Measurements from ENCODE around the gene NIPAL3. TPM values are rescaled to one million over a fixed set of nuclear protein-coding genes. Genes with fewer than 3 reads are reported as not detected.

Gene NIPAL3
- total RNA-seq, 1 experiment from 2014 or later: 20.4 TPM

- no peak for DNase-seq (ENCODE audit: low read depth, low spot score)
- in situ Hi-C loops (cut with HindIII; ENCODE audit: low pct_unique_long_range_greater_than_20kb, low sequenced_read_pairs): no loop called here
Measured at GRCh38 chr1:24387636-24388175, 27.9 kb upstream of the NIPAL3 start.

- in situ Hi-C loops (cut with HindIII; ENCODE audit: low pct_unique_long_range_greater_than_20kb, low sequenced_read_pairs): no loop called here
- no peak for DNase-seq (ENCODE audit: low read depth, low spot score)
Measured at GRCh38 chr1:24388331-24388885, 27.2 kb upstream of the NIPAL3 start.

DNA sequence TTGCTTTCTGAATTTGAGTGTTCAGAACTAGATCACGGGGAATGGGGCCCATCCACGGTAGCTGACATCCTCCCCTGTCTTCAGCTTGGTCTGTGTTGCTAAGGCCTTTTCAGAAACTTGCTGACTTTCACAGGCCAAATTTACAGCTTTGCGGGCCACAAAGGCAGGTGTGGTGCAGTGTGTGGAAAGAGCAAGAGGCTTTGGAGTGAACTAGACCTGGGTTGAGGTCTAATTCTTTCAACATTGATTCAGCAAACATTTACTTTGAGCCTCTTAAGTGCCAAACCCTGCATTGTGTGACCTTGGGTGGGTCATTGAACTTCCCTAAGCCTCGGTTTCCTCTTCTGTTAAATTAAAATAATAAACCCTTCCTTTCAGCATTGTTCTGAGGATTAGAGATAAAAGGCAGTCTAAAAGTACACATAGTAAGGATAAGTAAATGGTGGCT, 26.3 kb upstream of the NIPAL3 start:
- no peak for DNase-seq (ENCODE audit: low read depth, low spot score)
- in situ Hi-C loops (cut with HindIII; ENCODE audit: low pct_unique_long_range_greater_than_20kb, low sequenced_read_pairs): no loop called here

DNA sequence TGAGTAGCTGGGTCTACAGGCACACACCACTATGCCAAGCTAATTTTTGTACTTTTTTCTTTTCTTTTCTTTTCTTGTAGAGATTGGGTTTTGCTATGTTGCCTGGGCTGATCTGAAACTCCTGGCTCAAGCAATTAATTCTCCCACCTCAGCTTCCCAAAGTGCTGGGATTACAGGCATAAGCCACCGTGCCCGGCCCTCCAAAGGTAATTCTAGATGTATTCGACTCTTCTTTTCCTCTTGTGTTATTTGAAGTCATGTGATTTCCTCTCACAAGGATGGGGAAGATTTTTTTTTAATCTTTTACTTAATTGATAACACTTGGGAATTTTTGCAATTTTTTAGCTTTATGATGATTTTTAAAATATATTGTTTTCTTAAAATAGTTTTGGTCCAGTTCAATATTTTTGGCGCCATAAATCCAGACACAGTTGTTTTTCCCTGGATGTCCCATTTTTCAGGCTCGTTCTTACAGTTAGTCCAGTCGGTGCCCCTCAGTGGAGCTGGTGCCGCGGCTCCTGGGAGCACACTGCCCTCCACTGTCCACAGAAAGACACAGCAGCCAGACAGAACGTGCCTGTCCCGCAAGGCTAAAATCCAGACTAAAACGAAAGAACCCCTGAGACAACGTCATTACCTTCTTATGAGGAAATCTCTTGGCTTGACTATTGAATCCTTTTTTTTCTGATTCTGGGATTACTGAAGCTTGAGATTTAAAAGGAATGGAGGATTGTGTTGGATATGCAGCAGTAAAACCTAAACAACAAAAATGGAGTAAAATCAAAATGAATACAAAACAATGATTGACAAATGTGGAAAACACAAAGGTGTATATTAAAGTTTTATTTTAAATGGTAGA, 24.4 kb upstream of the NIPAL3 start:
- in situ Hi-C loops (cut with HindIII; ENCODE audit: low pct_unique_long_range_greater_than_20kb, low sequenced_read_pairs): loop anchor here (10.0 kb wide), 1 partner anchor 196 kb away; no protein-coding TSS in a partner anchor

DNA sequence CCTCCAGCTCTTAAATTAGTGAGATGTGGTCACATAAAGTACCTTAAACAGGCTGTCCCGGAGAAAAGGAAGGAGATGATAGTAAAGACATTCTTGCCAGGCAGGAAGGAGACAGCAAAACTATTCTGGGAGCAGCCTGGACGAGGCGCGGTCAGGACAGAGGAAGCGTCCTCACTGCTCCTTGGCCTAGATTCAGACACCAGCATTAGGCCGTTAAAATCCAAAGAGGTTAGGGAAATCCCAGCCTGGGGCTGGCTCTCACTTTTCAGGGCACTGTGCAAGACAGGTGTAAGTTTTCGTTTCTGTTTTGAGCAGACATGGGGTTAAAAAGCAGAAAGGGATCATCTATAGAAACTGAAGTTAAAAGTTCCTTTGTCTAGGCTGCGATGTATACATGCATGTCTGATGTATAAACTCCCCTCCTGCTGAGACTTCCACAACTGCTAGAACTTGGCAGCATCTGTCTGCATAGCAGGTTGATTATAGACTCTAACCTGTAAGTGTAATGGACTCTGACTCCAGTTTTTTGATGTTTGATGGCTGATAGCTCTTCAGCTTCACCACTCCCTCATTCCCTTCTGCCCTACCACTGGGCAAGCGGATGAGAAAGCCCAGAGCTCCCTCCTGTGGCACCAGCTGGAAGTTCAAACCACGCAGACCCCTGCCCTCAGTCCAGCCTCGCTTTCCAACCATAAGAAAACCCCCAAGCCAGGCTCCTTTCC, 23.6 kb upstream of the NIPAL3 start:
- DNase-seq (ENCODE audit: low read depth, low spot score): peak; percentile 77
- in situ Hi-C loops (cut with HindIII; ENCODE audit: low pct_unique_long_range_greater_than_20kb, low sequenced_read_pairs): loop anchor here (10.0 kb wide), 1 partner anchor 197 kb away; no protein-coding TSS in a partner anchor

More for the DNA sequence above, 24.4 kb upstream of the NIPAL3 start:
- DNase-seq (ENCODE audit: low read depth, low spot score): peak; percentile 86

DNA sequence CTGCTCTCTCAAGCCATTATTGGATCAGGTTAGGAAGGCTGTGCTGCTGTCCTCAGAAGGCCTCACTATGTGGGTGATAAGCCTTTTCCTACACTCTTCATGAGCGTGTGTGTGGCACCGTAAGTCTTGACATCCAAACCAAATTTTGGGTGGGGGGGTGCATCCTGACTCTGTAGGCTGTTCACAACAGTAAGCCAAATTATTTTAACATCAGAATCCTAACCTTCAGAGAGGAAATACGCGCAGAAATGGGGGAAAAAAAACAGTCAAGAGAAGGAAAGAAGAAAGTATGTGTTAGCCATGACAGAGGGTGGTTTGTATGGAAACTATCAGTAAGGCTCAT, 23.0 kb upstream of the NIPAL3 start:
- in situ Hi-C loops (cut with HindIII; ENCODE audit: low pct_unique_long_range_greater_than_20kb, low sequenced_read_pairs): loop anchor here (10.0 kb wide), 1 partner anchor 198 kb away; no protein-coding TSS in a partner anchor

DNA sequence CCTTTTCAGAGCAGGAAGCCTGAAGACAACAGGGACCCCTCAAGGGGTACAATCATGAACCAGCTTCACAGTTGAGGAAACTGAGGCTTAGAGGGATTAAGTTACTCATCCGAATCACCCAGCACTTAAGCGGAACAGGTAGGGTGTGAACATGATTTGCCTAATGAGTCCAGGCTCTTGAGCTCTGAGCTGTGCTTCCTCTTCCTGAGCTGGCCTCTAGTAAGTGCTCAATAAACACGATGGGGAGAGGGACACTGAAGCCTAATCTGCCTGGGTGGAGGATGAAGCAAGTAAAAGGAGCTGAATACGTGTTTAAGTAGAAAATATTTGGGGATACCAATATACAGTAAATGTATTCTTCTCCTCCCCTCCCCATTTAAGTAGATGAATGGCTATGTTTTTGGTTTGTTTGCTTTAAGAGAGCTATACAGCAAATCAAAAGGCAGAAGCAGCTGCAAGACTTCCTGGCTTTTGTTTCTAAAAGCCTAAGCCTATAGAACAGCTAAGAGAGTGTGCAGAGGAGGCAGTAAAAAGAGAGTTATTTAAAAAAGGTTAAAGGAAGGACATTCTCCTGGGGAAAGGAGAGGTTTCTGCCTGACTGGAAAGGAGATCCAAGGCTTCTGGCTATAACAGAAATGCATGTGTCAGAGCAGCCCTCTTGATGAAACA, 22.5 kb upstream of the NIPAL3 start:
- no peak for DNase-seq (ENCODE audit: low read depth, low spot score)
- in situ Hi-C loops (cut with HindIII; ENCODE audit: low pct_unique_long_range_greater_than_20kb, low sequenced_read_pairs): loop anchor here (10.0 kb wide), 1 partner anchor 198 kb away; no protein-coding TSS in a partner anchor

More for the DNA sequence above, 23.0 kb upstream of the NIPAL3 start:
- DNase-seq (ENCODE audit: low read depth, low spot score): no peak

- DNase-seq (ENCODE audit: low read depth, low spot score): peak; percentile 40
- in situ Hi-C loops (cut with HindIII; ENCODE audit: low pct_unique_long_range_greater_than_20kb, low sequenced_read_pairs): loop anchor here (10.0 kb wide), 1 partner anchor 199 kb away; no protein-coding TSS in a partner anchor
Measured at GRCh38 chr1:24393892-24394291, 21.7 kb upstream of the NIPAL3 start.

DNA sequence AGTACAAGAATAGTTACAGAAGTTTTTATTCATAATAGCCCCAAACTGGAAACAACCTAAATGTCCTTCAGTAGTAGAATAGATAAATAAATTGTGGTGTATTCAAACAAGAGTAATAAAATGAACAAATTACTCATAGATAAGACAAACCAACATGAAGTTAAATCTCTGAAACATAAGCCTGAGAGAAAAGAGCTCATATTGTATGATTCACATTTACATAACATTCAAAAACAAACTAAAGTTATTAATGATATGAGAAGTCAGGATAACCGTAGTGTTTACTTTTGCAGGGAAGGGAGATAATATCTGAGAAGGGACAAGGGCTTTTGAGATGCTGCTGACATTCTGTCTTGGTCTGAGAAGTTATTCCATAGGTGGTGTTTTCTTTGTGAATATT, 15.5 kb upstream of the NIPAL3 start:
- DNase-seq (ENCODE audit: low read depth, low spot score): no peak
- in situ Hi-C loops (cut with HindIII; ENCODE audit: low pct_unique_long_range_greater_than_20kb, low sequenced_read_pairs): no loop called here

DNA sequence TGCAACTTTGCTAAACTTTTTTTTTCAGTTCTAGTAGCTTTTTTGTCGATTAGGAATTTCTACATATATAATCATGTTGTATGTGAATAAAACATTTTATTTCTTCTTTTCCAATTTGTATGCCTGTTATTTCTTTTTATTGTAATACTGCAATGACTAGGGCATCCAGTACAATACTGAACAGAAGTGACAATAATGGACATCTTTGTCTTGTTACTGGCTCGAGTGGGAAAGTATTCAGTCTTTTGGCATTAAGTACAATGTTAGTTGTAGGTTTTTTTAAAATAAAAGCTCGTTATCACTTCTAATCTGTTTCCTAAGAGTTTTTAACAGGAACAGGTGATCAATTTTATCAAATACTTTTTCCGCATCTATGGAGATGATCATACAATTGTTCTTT, 11.8 kb upstream of the NIPAL3 start:
- in situ Hi-C loops (cut with HindIII; ENCODE audit: low pct_unique_long_range_greater_than_20kb, low sequenced_read_pairs): no loop called here
- DNase-seq (ENCODE audit: low read depth, low spot score): no peak

GRCh38 chr1:24406788-24407187, 8.8 kb upstream of the NIPAL3 start:
- in situ Hi-C loops (cut with HindIII; ENCODE audit: low pct_unique_long_range_greater_than_20kb, low sequenced_read_pairs): no loop called here
- no peak for DNase-seq (ENCODE audit: low read depth, low spot score)

- DNase-seq (ENCODE audit: low read depth, low spot score): no peak
- in situ Hi-C loops (cut with HindIII; ENCODE audit: low pct_unique_long_range_greater_than_20kb, low sequenced_read_pairs): no loop called here
Measured at GRCh38 chr1:24409535-24409934, 6.1 kb upstream of the NIPAL3 start.

GRCh38 chr1:24410750-24411149, 4.9 kb upstream of the NIPAL3 start:
- in situ Hi-C loops (cut with HindIII; ENCODE audit: low pct_unique_long_range_greater_than_20kb, low sequenced_read_pairs): no loop called here
- DNase-seq (ENCODE audit: low read depth, low spot score): no peak

DNA sequence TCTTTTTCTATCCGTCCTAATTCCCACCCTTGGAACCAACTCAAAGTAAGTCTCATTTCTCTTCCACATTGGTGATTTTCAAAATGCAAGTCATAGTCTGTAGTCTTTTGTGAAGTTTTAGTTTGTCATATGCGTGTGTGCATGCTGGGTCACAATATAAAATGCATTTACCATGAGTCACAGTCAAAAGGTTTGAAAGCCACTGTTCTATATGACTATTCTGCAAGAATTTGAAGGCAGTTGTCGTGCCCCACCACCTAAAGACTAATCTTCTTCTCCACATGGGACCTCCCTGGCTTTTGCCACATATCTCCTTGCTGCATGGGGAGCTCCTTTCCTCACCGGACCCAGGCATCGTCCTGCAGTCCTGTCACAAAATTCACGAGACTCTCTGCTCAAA, 3.6 kb upstream of the NIPAL3 start:
- DNase-seq (ENCODE audit: low read depth, low spot score): no peak
- in situ Hi-C loops (cut with HindIII; ENCODE audit: low pct_unique_long_range_greater_than_20kb, low sequenced_read_pairs): no loop called here

DNA sequence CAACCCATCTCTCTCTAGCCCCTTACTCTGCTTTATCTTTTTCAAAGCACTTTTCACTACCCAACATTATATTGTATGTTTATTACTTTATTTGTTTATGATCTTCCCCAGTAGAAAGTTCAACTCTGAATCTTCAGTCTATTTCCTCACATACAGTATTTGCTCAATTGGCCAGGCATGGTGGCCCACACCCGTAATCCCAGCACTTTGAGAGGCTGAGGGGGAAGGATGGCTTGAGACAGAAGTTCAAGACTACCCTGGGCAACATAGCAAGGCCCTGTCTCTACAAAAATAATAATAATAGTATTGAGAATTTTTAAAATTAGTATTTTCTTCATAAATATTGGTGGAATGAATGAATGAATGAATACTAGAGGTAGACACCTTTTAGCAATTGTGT, 3.2 kb upstream of the NIPAL3 start:
- DNase-seq (ENCODE audit: low read depth, low spot score): no peak
- in situ Hi-C loops (cut with HindIII; ENCODE audit: low pct_unique_long_range_greater_than_20kb, low sequenced_read_pairs): no loop called here

DNA sequence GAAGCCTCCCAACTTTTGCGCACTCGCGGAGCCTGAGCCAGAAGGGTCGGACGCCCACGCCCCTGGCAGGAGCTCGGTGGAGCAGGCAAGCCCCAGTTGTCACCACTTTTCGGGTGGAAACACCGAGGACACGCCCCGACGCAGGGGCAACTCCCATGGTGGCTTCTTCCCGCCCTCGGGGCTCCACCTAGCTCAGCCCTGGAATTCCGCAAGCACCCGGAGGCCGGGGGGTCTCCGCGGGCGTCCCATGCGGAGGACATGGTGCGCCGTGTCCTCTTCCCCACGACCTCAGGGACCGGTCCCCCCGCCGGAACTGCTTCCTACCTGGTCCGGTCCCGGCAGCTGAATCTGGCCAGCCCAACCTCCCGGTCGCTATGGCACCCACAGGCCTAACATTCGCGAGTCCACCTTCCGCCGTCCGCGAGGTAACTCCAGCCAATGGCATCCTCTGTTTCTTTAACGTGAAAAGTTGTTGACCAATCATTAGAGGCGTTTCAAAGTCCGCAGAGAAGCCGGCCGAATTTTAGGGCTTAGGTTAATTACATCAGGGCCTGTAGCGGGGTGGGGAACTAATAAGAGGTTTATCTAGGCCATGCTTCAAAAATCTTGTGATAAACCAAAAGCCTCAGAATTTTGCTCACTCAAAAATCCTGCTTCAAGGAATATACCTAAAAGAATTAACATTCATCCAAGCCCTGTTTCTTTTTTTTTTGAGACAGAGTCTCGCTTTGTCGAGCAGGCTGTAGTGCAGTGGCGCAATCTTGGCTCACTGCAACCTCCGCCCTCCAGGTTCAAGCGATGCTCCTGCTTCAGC, 2.0 kb upstream of the NIPAL3 start, which contains the start of gene STPG1:
Gene STPG1 (minus strand): TSS at position 433 of the 814 bp plus-strand sequence. CDS start 12,394 bp downstream, outside the sequence.
- peak; percentile 90 for DNase-seq (ENCODE audit: low read depth, low spot score)

More for the DNA sequence above, 2.0 kb upstream of the NIPAL3 start, which contains the start of gene STPG1:
- in situ Hi-C loops (cut with HindIII; ENCODE audit: low pct_unique_long_range_greater_than_20kb, low sequenced_read_pairs): no loop called here
